ENCODE results near the gene COPG2.

- TF ChIP-seq CTCF (IDR thresholded peaks at IDR 0.05) = no peak
- no peak for TF ChIP-seq POLR2AphosphoS5 (IDR thresholded peaks at IDR 0.05; ENCODE audit: low read depth, low read length)
- no peak for TF ChIP-seq TCF7L2 (IDR thresholded peaks at IDR 0.05; ENCODE audit: low read depth, low read length)
- no peak for TF ChIP-seq REST (IDR thresholded peaks at IDR 0.05; ENCODE audit: insufficient read depth in 1 of 2, low read depth in 2 of 2, low read length in 1 of 2)
- TF ChIP-seq SIN3A (IDR thresholded peaks at IDR 0.05; ENCODE audit: borderline replicate concordance, insufficient read depth, low read depth, low read length) = no peak
These were observed 29.3 kb upstream of the COPG2 start for GRCh38 chr7:130697820-130698219.

Data from Panc1 (cell line).